Measurements from ENCODE around the gene CNTNAP2.

GRCh38 chr7:147193476-147193875 lies 1076.9 kb downstream of the CNTNAP2 start:
- TF ChIP-seq CTCF (IDR thresholded peaks at IDR 0.05) (no peak), POLR2A (IDR thresholded peaks at IDR 0.05) (no peak), POLR2AphosphoS5 (IDR thresholded peaks at IDR 0.05) (no peak)

Measured in suprapubic skin (tissue), 4 donors.